IMR-90 (cell line): ENCODE results near the gene CHRNG. TPM values are rescaled to one million over a fixed set of nuclear protein-coding genes. Genes with fewer than 3 reads are reported as not detected.

ENCODE experiments used
- ATAC-seq: fragments of 200-7000 bp; cut with Tn5 transposase; 2 replicates; pipeline ENCODE4 v1.9.1; 2020; ENCODE audit warnings: low read depth, mild to moderate bottlenecking, moderate library complexity
- BruUV-seq: library from RNA; stranded (reverse); fragments of 400-500 nt; replicated peaks from 2 replicates; lab custom pipeline; 2021; lab: Mats Ljungman, UMichigan
- CTCF ChIA-PET: fragments of 300-600 bp; formaldehyde crosslinking; extraction: SDS; loops from one replicate; lab custom pipeline; 2021; ENCODE audit warnings: antibody characterized with exemption; lab: Yijun Ruan, JAX
- POLR2A ChIA-PET: fragments of 300-600 bp; sonication (Branson Sonifier 250); formaldehyde crosslinking; loops from one replicate; lab custom pipeline; 2022; ENCODE audit warnings: antibody characterized with exemption; ENCODE audit not compliant: unreplicated experiment; lab: Charles Lee
- DNase-seq: peaks from one replicate; pipeline ENCODE4 v3.0.0; 2013
- H2AFZ ChIP-seq: replicated peaks from 2 replicates; pipeline ENCODE3; 2013; ENCODE audit warnings: low read length, mild to moderate bottlenecking; ENCODE audit not compliant: poor library complexity
- H2AK5ac ChIP-seq: 2 replicates; pipeline ENCODE4 v1.6.1; 2013; ENCODE audit warnings: low read depth, low read length, inconsistent platforms
- H2AK9ac ChIP-seq: replicated peaks from 2 replicates; pipeline ENCODE3; 2013; ENCODE audit warnings: mild to moderate bottlenecking, low read depth, low read length, moderate library complexity; ENCODE audit not compliant: poor library complexity
- H2BK120ac ChIP-seq: 2 replicates; pipeline ENCODE4 v1.6.1; 2013; ENCODE audit warnings: low read depth, low read length, inconsistent platforms
- H2BK15ac ChIP-seq: 3 replicates; pipeline ENCODE4 v1.6.1; 2013; ENCODE audit warnings: low read depth, low read length, inconsistent platforms
- H2BK20ac ChIP-seq: 2 replicates; pipeline ENCODE4 v1.6.1; 2013; ENCODE audit warnings: low read depth, mild to moderate bottlenecking, inconsistent platforms, low read length, moderate library complexity
- H2BK5ac ChIP-seq: 2 replicates; pipeline ENCODE4 v1.6.1; 2013; ENCODE audit warnings: mild to moderate bottlenecking, low read depth, low read length, inconsistent platforms; ENCODE audit not compliant: poor library complexity, severe bottlenecking
- H3K14ac ChIP-seq: replicated peaks from 2 replicates; pipeline ENCODE4 v1.6.1; 2013; ENCODE audit warnings: low read depth, low read length, inconsistent platforms
- H3K18ac ChIP-seq: 2 replicates; pipeline ENCODE4 v1.6.1; 2013; ENCODE audit warnings: low read depth, low read length, control low read depth
- H3K23ac ChIP-seq: 2 replicates; pipeline ENCODE4 v1.6.1; 2013; ENCODE audit warnings: low read depth, low read length, inconsistent platforms
- H3K27ac ChIP-seq: 2 replicates; pipeline ENCODE4 v1.5.1; 2013; ENCODE audit warnings: mild to moderate bottlenecking, control low read depth, low read length; ENCODE audit not compliant: insufficient read depth
- H3K27me3 ChIP-seq: 2 replicates; pipeline ENCODE4 v1.6.1; 2013; ENCODE audit warnings: low read length; ENCODE audit not compliant: control insufficient read depth, insufficient read depth
- H3K36me3 ChIP-seq: 2 replicates; pipeline ENCODE4 v1.6.1; 2013; ENCODE audit warnings: low read length, mixed read lengths; ENCODE audit not compliant: control insufficient read depth, insufficient read depth
- H3K4ac ChIP-seq: 2 replicates; pipeline ENCODE4 v1.6.1; 2013; ENCODE audit warnings: low read depth, low read length, inconsistent platforms
- H3K4me1 ChIP-seq: 2 replicates; pipeline ENCODE4 v1.6.1; 2013; ENCODE audit warnings: low read length, mixed read lengths; ENCODE audit not compliant: control insufficient read depth, insufficient read depth
- H3K4me2 ChIP-seq: 2 replicates; pipeline ENCODE4 v1.6.1; 2013; ENCODE audit warnings: low read depth, mild to moderate bottlenecking, control low read depth, low read length, moderate library complexity
- H3K4me3 ChIP-seq: 2 replicates; pipeline ENCODE4 v1.5.1; 2013; ENCODE audit warnings: low read depth, mild to moderate bottlenecking, control low read depth, low read length, moderate library complexity; ENCODE audit not compliant: insufficient read depth
- H3K56ac ChIP-seq: 2 replicates; pipeline ENCODE4 v1.6.1; 2013; ENCODE audit warnings: low read length, inconsistent platforms; ENCODE audit not compliant: insufficient read depth; ENCODE audit errors: extremely low read depth
- H3K79me1 ChIP-seq, 2 experiments: 2 replicates each; pipeline ENCODE4 v1.6.1; 2013; ENCODE audit warnings: low read length in 2 of 2, inconsistent platforms in 1 of 2, low read depth in 1 of 2
- H3K9ac ChIP-seq: 2 replicates; pipeline ENCODE4 v1.6.1; 2013; ENCODE audit warnings: low read depth, low read length, control low read depth
- H3K9me1 ChIP-seq: 2 replicates; pipeline ENCODE4 v1.6.1; 2013; ENCODE audit warnings: low read length, inconsistent platforms; ENCODE audit not compliant: insufficient read depth
- H3K9me3 ChIP-seq: 2 replicates; pipeline ENCODE4 v1.6.1; 2013; ENCODE audit warnings: low read length; ENCODE audit not compliant: control insufficient read depth, insufficient read depth
- H4K20me1 ChIP-seq: 2 replicates; pipeline ENCODE4 v1.6.1; 2013; ENCODE audit warnings: low read length, inconsistent platforms; ENCODE audit not compliant: insufficient read depth
- H4K5ac ChIP-seq: 2 replicates; pipeline ENCODE4 v1.6.1; 2013; ENCODE audit warnings: mild to moderate bottlenecking, low read depth, low read length, control low read depth
- H4K8ac ChIP-seq, 2 experiments: 2 replicates each; pipeline ENCODE4 v1.6.1; 2013; ENCODE audit warnings: low read depth in 2 of 2, low read length in 2 of 2, control low read depth in 1 of 2, inconsistent platforms in 1 of 2
- H4K91ac ChIP-seq: 2 replicates; pipeline ENCODE4 v1.6.1; 2013; ENCODE audit warnings: low read depth, low read length, inconsistent platforms; ENCODE audit not compliant: insufficient read depth
- BHLHE40 ChIP-seq: fragments of 150-350 bp; IDR thresholded peaks from 2 replicates; pipeline ENCODE4 v1.6.1; 2016; ENCODE audit warnings: mild to moderate bottlenecking, low read depth, low read length
- CEBPB ChIP-seq: IDR thresholded peaks from 2 replicates; pipeline ENCODE4 v1.6.1; 2012; ENCODE audit warnings: low read depth, low read length, improper control_type of control experiment
- CHD1 ChIP-seq: IDR thresholded peaks from 2 replicates; pipeline ENCODE4 v1.6.1; 2012; ENCODE audit warnings: low read depth, low read length, improper control_type of control experiment
- ELK1 ChIP-seq: fragments of 150-350 bp; IDR thresholded peaks from 2 replicates; pipeline ENCODE4 v1.6.1; 2016; ENCODE audit warnings: low read depth, mild to moderate bottlenecking, low read length, moderate library complexity, borderline replicate concordance
- FOS ChIP-seq: fragments of 150-350 bp; IDR thresholded peaks from 2 replicates; pipeline ENCODE4 v1.6.1; 2016; ENCODE audit warnings: low read depth, low read length
- MAFK ChIP-seq: IDR thresholded peaks from 2 replicates; pipeline ENCODE4 v1.6.1; 2012; ENCODE audit warnings: low read depth, low read length, improper control_type of control experiment
- MAZ ChIP-seq: IDR thresholded peaks from 2 replicates; pipeline ENCODE4 v1.6.1; 2012; ENCODE audit warnings: low read depth, mild to moderate bottlenecking, low read length, improper control_type of control experiment, moderate library complexity, borderline replicate concordance
- MXI1 ChIP-seq: IDR thresholded peaks from 2 replicates; pipeline ENCODE4 v1.6.1; 2012; ENCODE audit warnings: low read depth, mild to moderate bottlenecking, low read length, moderate library complexity, borderline replicate concordance
- NFE2L2 ChIP-seq: fragments of 150-350 bp; IDR thresholded peaks from 2 replicates; pipeline ENCODE4 v1.6.1; 2016; ENCODE audit warnings: low read depth, mild to moderate bottlenecking, low read length
- POLR2A ChIP-seq: IDR thresholded peaks from 2 replicates; pipeline ENCODE4 v1.6.1; 2012; ENCODE audit warnings: mild to moderate bottlenecking, low read depth, low read length
- RAD21 ChIP-seq: IDR thresholded peaks from 2 replicates; pipeline ENCODE4 v1.6.1; 2012; ENCODE audit warnings: low read length, improper control_type of control experiment
- RCOR1 ChIP-seq: IDR thresholded peaks from 2 replicates; pipeline ENCODE4 v1.6.1; 2012; ENCODE audit warnings: mild to moderate bottlenecking, low read length, improper control_type of control experiment; ENCODE audit not compliant: insufficient replicate concordance
- RFX5 ChIP-seq: IDR thresholded peaks from 2 replicates; pipeline ENCODE4 v1.8.0; 2012; ENCODE audit warnings: low read depth, mild to moderate bottlenecking, low read length, moderate library complexity
- SMC3 ChIP-seq: fragments of 150-350 bp; IDR thresholded peaks from 2 replicates; pipeline ENCODE4 v1.6.1; 2016; ENCODE audit warnings: low read depth, mild to moderate bottlenecking, antibody characterized with exemption, low read length, moderate library complexity
- WGBS, 2 experiments: methylation state at CpG; one replicate each; pipeline versions ENCODE4 v1.1.5 to v1.1.7; 2013; ENCODE audit warnings: missing lambda C conversion rate in 2 of 2; ENCODE audit not compliant: insufficient read length in 1 of 2; ENCODE audit errors: extremely low coverage in 2 of 2; 5-methylcytosine and 5-hydroxymethylcytosine counted together
- dilution Hi-C: fragments of 300-500 bp; cut with HindIII; formaldehyde crosslinking; loops from one replicate; pipeline ENCODE4 v1.14.3; 2018; ENCODE audit warnings: low sequenced_read_pairs; ENCODE audit not compliant: unreplicated experiment
- in situ Hi-C: fragments of 300-500 bp; cut with MboI; formaldehyde crosslinking; loops from 3 replicates; pipeline ENCODE4 v1.14.3; 2019; ENCODE audit warnings: low sequenced_read_pairs, inconsistent platforms, mixed read lengths
- intact Hi-C: fragments of 100-400 bp; cut with micrococcal nuclease; formaldehyde crosslinking; loops from 2 replicates; pipeline ENCODE4 v1.10.0; 2022
- polyA plus RNA-seq, 3 experiments: library from polyadenylated mRNA; depleted of rRNA; stranded (reverse); fragments of >200 nt; gene quantifications; 2 replicates each; pipeline ENCODE4 v1.2.3, GENCODE V29; 2012; ENCODE audit warnings: low replicate concordance in 1 of 3
- total RNA-seq: library from RNA; depleted of rRNA; stranded (reverse); fragments of >200 nt; gene quantifications from 2 replicates; pipeline ENCODE4 v1.2.3, GENCODE V29; 2012
- TF ChIP-seq, protein P1 (sequence below): conservative IDR thresholded peaks from 2 replicates; pipeline ENCODE4 v1.5.1; 2012; ENCODE audit warnings: mild to moderate bottlenecking, low read depth, low read length, improper control_type of control experiment
- TF ChIP-seq, protein P2 (sequence below): fragments of 150-350 bp; IDR thresholded peaks from 2 replicates; pipeline ENCODE4 v1.6.1; 2017; ENCODE audit warnings: mild to moderate bottlenecking, antibody characterized with exemption, low read length, low read depth

The CHRNG gene
- total and polyA plus RNA-seq, 2 of the 4 experiments (the other 2 are of a cell fraction), result not detected

- POLR2A ChIA-PET, result no interaction called here
- no peaks in the 10 kb centered on the region for H4K20me1 ChIP-seq
- H2BK120ac ChIP-seq, result no peak overlapping the region
- no peak overlapping the region for H2AFZ ChIP-seq
- BruUV-seq, result no TSS peak
- dilution Hi-C loops (no loop called here), intact Hi-C loops (no loop called here), in situ Hi-C loops (no loop called here)
- H4K8ac ChIP-seq, result no peak overlapping the region
- no peaks in the 10 kb centered on the region for H3K4me1 ChIP-seq
- H3K4me3 ChIP-seq, result no peak overlapping the region
- H4K91ac ChIP-seq, result no peak overlapping the region
- H3K56ac ChIP-seq, result no peak overlapping the region
- H3K14ac ChIP-seq, result no peak overlapping the region
- H3K36me3 ChIP-seq, result no peaks in the 10 kb centered on the region
- no peak for TF ChIP-seq ELK1
- TF ChIP-seq RFX5, result no peak
- TF ChIP-seq, protein P1, sequence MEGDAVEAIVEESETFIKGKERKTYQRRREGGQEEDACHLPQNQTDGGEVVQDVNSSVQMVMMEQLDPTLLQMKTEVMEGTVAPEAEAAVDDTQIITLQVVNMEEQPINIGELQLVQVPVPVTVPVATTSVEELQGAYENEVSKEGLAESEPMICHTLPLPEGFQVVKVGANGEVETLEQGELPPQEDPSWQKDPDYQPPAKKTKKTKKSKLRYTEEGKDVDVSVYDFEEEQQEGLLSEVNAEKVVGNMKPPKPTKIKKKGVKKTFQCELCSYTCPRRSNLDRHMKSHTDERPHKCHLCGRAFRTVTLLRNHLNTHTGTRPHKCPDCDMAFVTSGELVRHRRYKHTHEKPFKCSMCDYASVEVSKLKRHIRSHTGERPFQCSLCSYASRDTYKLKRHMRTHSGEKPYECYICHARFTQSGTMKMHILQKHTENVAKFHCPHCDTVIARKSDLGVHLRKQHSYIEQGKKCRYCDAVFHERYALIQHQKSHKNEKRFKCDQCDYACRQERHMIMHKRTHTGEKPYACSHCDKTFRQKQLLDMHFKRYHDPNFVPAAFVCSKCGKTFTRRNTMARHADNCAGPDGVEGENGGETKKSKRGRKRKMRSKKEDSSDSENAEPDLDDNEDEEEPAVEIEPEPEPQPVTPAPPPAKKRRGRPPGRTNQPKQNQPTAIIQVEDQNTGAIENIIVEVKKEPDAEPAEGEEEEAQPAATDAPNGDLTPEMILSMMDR, result no peak
- TF ChIP-seq FOS, result no peak
- TF ChIP-seq MAZ, result no peak
- TF ChIP-seq BHLHE40, result no peak
- TF ChIP-seq RCOR1, result no peak
- TF ChIP-seq RAD21, result no peak
- TF ChIP-seq, protein P2, sequence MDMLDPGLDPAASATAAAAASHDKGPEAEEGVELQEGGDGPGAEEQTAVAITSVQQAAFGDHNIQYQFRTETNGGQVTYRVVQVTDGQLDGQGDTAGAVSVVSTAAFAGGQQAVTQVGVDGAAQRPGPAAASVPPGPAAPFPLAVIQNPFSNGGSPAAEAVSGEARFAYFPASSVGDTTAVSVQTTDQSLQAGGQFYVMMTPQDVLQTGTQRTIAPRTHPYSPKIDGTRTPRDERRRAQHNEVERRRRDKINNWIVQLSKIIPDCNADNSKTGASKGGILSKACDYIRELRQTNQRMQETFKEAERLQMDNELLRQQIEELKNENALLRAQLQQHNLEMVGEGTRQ, result no peak
- TF ChIP-seq MXI1, result no peak
- TF ChIP-seq MAFK, result no peak
- no peak for TF ChIP-seq SMC3
- no peak for TF ChIP-seq NFE2L2
- no peak for TF ChIP-seq POLR2A
- no peak for TF ChIP-seq CHD1
- no peak for TF ChIP-seq CEBPB
- DNase-seq, result no peak
- H2BK5ac ChIP-seq, result no peak overlapping the region
- no peaks in the 10 kb centered on the region for H3K79me1 ChIP-seq
- no peak overlapping the region for H2BK20ac ChIP-seq
- no peak overlapping the region for H3K23ac ChIP-seq
- H3K9me1 ChIP-seq, result no peaks in the 10 kb centered on the region
- CTCF ChIA-PET, result no interaction called here
- peaks cover 39% of the 10 kb centered on the region for H3K27me3 ChIP-seq
- no peak overlapping the region for H3K9ac ChIP-seq
- no peak overlapping the region for H2BK15ac ChIP-seq
- no peak overlapping the region for H3K4ac ChIP-seq
- WGBS, 2 experiments, result no CpG with 5 or more reads among the region's 10 CpGs
- H3K4me2 ChIP-seq, result no peak overlapping the region
- H3K9me3 ChIP-seq, result no peaks in the 10 kb centered on the region
- H4K5ac ChIP-seq, result no peak overlapping the region
- no peak for ATAC-seq
- H2AK5ac ChIP-seq, result no peak overlapping the region
- H2AK9ac ChIP-seq, result no peak overlapping the region
- H3K18ac ChIP-seq, result no peak overlapping the region
- H3K27ac ChIP-seq, result no peak overlapping the region
Observed at GRCh38 chr2:232512602-232513001, 26.9 kb upstream of the CHRNG start.
